ENCODE measurements around the gene EFNA5. TPM values are rescaled to one million over a fixed set of nuclear protein-coding genes. Genes with fewer than 3 reads are reported as not detected.

The EFNA5 gene
- polyA plus RNA-seq, 1 of the 3 experiments (the other 2 are of a cell fraction) = 0.81 TPM

DNA sequence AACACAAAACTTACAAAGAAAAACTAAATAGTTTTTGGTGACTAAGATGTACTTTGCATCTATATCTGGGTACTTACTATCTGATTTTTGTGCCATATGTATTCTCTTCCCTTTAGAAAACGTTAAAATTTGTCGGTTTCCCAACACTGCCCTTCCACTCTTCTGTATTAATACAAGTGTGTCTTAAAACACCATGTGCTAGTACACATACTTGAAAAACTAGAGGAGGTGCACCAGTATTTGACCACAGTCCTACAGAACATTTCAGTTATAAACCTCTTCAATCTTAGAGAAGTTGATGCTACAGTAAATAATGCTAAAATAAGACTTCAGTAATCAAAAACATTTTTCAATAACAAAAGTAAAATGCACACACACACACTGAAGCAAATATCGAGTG, 251.2 kb downstream of the EFNA5 start (continued):
- TF ChIP-seq RFX5 (IDR thresholded peaks at IDR 0.05; ENCODE audit: low read length) = no peak
- TF ChIP-seq TAF1 (IDR thresholded peaks at IDR 0.05; ENCODE audit: borderline replicate concordance, low read depth, low read length) = no peak
- TF ChIP-seq NRF1 (IDR thresholded peaks at IDR 0.05; ENCODE audit: low read depth, low read length) = no peak
- TF ChIP-seq POLR2AphosphoS5 (IDR thresholded peaks at IDR 0.05; ENCODE audit: low read depth, low read length) = no peak
- TF ChIP-seq GABPA (IDR thresholded peaks at IDR 0.05; ENCODE audit: low read depth) = no peak
- TF ChIP-seq FOXJ3 (CRISPR knock-in tag; IDR thresholded peaks at IDR 0.05) = no peak
- no peak for TF ChIP-seq MEF2A (IDR thresholded peaks at IDR 0.05; ENCODE audit: borderline replicate concordance, low read depth)
- no peak for TF ChIP-seq CHD2 (IDR thresholded peaks at IDR 0.05; ENCODE audit: low read length, partially characterized antibody)

DNA sequence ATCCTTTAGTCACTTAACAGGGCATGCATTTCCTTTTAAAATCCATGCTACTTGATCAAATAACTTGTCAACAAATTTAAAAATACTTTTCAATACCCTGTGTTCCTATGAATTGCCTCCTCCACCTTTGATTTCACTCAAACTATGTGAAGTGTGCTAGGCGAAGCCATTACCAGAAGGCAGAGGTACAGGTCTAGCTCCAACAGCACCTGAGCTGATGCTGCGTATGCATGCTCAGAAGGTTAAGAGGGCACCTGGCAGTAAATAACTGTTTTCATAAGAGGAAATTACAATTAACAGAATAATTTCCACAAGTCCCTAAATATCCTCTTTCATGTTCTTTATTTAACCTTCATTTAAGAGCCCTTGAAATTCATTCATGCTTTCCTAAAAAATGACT, 251.8 kb downstream of the EFNA5 start:
- 93% methylated on average over 2 of the region's 2 CpGs for WGBS (ENCODE audit: low lambda C conversion rate)
- Histone ChIP-seq H3K4me1 (ENCODE audit: control insufficient read depth in 1 of 2, insufficient read depth in 2 of 2, low read depth in 1 of 2, low read length in 1 of 2) (peaks cover 0 to 5% of the 10 kb centered on the region in 2 experiments; a peak in 2 of 4 replicates), H3K27me3 (ENCODE audit: insufficient read depth) (no peaks in the 10 kb centered on the region), H3K36me3 (replicated peaks in 1 of 2; ENCODE audit: control insufficient read depth in 1 of 2, insufficient read depth in 2 of 2, low read length in 1 of 2) (no peaks in the 10 kb centered on the region), H3K9me2 (no peaks in the 10 kb centered on the region), H3K79me2 (ENCODE audit: insufficient read depth) (no peaks in the 10 kb centered on the region), H3K27ac (ENCODE audit: low read depth in 2 of 2, low read length in 1 of 2) (no peak overlapping the region), H3F3A (replicated peaks; ENCODE audit: insufficient read depth) (peaks cover 4% of the 10 kb centered on the region), H3K9me3 (no peaks in the 10 kb centered on the region), H3K9ac (no peak overlapping the region), H3K4me2 (no peak overlapping the region), H2AFZ (ENCODE audit: low read depth) (no peak overlapping the region), H3K4me3 (ENCODE audit: low read depth in 2 of 2, low read length in 1 of 2) (no peak overlapping the region), H4K20me1 (ENCODE audit: insufficient read depth) (no peaks in the 10 kb centered on the region)
- no peak for DNase-seq
- no peak for TF ChIP-seq TCF12 (IDR thresholded peaks at IDR 0.05)
- no peak for TF ChIP-seq EP300 (IDR thresholded peaks at IDR 0.05; ENCODE audit: borderline replicate concordance in 1 of 2, low read depth in 1 of 2, low read length in 1 of 2)
- TF ChIP-seq TEAD4 (IDR thresholded peaks at IDR 0.05; ENCODE audit: borderline replicate concordance, insufficient read depth) = no peak
- CTCF ChIA-PET = no interaction called here
- POLR2A ChIA-PET = no interaction called here

DNA sequence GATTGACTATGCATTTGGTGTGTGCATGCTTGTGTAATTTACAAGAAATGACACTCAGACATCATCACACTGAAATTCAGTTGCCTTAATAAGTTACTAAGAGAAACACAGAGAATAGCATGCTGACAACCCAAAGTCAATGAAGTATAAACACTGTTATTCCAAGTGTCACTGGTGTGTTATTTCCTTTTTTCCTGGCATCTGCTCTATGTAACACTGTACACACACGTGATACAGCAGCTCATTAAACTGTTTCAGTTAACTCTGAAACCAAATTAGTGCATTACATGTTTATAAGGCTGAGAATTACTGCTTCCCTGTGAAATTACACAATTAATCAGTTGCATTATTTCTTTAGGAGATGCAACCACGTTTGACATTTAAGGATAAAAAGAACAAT, 252.7 kb downstream of the EFNA5 start:
- Histone ChIP-seq H3K27me3 (ENCODE audit: insufficient read depth) (no peaks in the 10 kb centered on the region), H3K9me3 (no peaks in the 10 kb centered on the region), H3K4me3 (ENCODE audit: low read depth in 2 of 2, low read length in 1 of 2) (no peak overlapping the region), H3K4me1 (ENCODE audit: control insufficient read depth in 1 of 2, insufficient read depth in 2 of 2, low read depth in 1 of 2, low read length in 1 of 2) (peaks cover 0 to 5% of the 10 kb centered on the region in 2 experiments; a peak in 2 of 4 replicates), H3K27ac (ENCODE audit: low read depth in 2 of 2, low read length in 1 of 2) (no peak overlapping the region), H4K20me1 (ENCODE audit: insufficient read depth) (no peaks in the 10 kb centered on the region), H3K4me2 (no peak overlapping the region), H3K9me2 (no peaks in the 10 kb centered on the region), H3F3A (replicated peaks; ENCODE audit: insufficient read depth) (no peaks in the 10 kb centered on the region), H2AFZ (ENCODE audit: low read depth) (no peak overlapping the region), H3K36me3 (replicated peaks in 1 of 2; ENCODE audit: control insufficient read depth in 1 of 2, insufficient read depth in 2 of 2, low read length in 1 of 2) (no peaks in the 10 kb centered on the region), H3K9ac (no peak overlapping the region), H3K79me2 (ENCODE audit: insufficient read depth) (no peaks in the 10 kb centered on the region)
- POLR2A ChIA-PET = no interaction called here
- 42% methylated on average over 2 of the region's 2 CpGs for WGBS (ENCODE audit: low lambda C conversion rate)
- TF ChIP-seq, protein P1, sequence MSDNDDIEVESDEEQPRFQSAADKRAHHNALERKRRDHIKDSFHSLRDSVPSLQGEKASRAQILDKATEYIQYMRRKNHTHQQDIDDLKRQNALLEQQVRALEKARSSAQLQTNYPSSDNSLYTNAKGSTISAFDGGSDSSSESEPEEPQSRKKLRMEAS (IDR thresholded peaks at IDR 0.05; ENCODE audit: low read depth) = no peak
- no peak for TF ChIP-seq NFIC (IDR thresholded peaks at IDR 0.05; ENCODE audit: borderline replicate concordance)
- TF ChIP-seq ELF1 (IDR thresholded peaks at IDR 0.05) = no peak
- TF ChIP-seq NRF1 (IDR thresholded peaks at IDR 0.05; ENCODE audit: low read depth, low read length) = no peak
- no peak for TF ChIP-seq MXI1 (IDR thresholded peaks at IDR 0.05; ENCODE audit: low read depth, low read length)
- no peak for TF ChIP-seq RCOR1 (IDR thresholded peaks at IDR 0.05; ENCODE audit: low read length)
- TF ChIP-seq, protein P2, sequence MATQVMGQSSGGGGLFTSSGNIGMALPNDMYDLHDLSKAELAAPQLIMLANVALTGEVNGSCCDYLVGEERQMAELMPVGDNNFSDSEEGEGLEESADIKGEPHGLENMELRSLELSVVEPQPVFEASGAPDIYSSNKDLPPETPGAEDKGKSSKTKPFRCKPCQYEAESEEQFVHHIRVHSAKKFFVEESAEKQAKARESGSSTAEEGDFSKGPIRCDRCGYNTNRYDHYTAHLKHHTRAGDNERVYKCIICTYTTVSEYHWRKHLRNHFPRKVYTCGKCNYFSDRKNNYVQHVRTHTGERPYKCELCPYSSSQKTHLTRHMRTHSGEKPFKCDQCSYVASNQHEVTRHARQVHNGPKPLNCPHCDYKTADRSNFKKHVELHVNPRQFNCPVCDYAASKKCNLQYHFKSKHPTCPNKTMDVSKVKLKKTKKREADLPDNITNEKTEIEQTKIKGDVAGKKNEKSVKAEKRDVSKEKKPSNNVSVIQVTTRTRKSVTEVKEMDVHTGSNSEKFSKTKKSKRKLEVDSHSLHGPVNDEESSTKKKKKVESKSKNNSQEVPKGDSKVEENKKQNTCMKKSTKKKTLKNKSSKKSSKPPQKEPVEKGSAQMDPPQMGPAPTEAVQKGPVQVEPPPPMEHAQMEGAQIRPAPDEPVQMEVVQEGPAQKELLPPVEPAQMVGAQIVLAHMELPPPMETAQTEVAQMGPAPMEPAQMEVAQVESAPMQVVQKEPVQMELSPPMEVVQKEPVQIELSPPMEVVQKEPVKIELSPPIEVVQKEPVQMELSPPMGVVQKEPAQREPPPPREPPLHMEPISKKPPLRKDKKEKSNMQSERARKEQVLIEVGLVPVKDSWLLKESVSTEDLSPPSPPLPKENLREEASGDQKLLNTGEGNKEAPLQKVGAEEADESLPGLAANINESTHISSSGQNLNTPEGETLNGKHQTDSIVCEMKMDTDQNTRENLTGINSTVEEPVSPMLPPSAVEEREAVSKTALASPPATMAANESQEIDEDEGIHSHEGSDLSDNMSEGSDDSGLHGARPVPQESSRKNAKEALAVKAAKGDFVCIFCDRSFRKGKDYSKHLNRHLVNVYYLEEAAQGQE (IDR thresholded peaks at IDR 0.05; ENCODE audit: low read depth, low read length) = no peak
- TF ChIP-seq, protein P3, sequence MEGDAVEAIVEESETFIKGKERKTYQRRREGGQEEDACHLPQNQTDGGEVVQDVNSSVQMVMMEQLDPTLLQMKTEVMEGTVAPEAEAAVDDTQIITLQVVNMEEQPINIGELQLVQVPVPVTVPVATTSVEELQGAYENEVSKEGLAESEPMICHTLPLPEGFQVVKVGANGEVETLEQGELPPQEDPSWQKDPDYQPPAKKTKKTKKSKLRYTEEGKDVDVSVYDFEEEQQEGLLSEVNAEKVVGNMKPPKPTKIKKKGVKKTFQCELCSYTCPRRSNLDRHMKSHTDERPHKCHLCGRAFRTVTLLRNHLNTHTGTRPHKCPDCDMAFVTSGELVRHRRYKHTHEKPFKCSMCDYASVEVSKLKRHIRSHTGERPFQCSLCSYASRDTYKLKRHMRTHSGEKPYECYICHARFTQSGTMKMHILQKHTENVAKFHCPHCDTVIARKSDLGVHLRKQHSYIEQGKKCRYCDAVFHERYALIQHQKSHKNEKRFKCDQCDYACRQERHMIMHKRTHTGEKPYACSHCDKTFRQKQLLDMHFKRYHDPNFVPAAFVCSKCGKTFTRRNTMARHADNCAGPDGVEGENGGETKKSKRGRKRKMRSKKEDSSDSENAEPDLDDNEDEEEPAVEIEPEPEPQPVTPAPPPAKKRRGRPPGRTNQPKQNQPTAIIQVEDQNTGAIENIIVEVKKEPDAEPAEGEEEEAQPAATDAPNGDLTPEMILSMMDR (IDR thresholded peaks at IDR 0.05) = no peak
- TF ChIP-seq FOXJ3 (CRISPR knock-in tag; IDR thresholded peaks at IDR 0.05) = no peak
- no peak for TF ChIP-seq CHD2 (IDR thresholded peaks at IDR 0.05; ENCODE audit: low read length, partially characterized antibody)
- no peak for TF ChIP-seq YY1 (IDR thresholded peaks at IDR 0.05; ENCODE audit: low read depth)
- TF ChIP-seq, protein P4, sequence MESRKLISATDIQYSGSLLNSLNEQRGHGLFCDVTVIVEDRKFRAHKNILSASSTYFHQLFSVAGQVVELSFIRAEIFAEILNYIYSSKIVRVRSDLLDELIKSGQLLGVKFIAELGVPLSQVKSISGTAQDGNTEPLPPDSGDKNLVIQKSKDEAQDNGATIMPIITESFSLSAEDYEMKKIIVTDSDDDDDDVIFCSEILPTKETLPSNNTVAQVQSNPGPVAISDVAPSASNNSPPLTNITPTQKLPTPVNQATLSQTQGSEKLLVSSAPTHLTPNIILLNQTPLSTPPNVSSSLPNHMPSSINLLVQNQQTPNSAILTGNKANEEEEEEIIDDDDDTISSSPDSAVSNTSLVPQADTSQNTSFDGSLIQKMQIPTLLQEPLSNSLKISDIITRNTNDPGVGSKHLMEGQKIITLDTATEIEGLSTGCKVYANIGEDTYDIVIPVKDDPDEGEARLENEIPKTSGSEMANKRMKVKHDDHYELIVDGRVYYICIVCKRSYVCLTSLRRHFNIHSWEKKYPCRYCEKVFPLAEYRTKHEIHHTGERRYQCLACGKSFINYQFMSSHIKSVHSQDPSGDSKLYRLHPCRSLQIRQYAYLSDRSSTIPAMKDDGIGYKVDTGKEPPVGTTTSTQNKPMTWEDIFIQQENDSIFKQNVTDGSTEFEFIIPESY (IDR thresholded peaks at IDR 0.05; ENCODE audit: borderline replicate concordance, low read depth) = no peak
- DNase-seq = no peak
- CTCF ChIA-PET = no interaction called here

Data from SK-N-SH (cell line).